Colon (tissue), 2 donors: ENCODE data around the gene ASCL2.
"Not testable (repeated sequence)": the region's sequence is repeated elsewhere in the genome, so short reads cannot be mapped to it uniquely, and the experiment has no call there.

Source experiments
- FAIRE-seq: peaks from 2 replicates; lab custom pipeline; 2012; peaks lifted over from hg19 to GRCh38; lab: Jason Lieb, UNC
- donor health status: control.
- donor health status: control.

The ASCL2 gene

DNA sequence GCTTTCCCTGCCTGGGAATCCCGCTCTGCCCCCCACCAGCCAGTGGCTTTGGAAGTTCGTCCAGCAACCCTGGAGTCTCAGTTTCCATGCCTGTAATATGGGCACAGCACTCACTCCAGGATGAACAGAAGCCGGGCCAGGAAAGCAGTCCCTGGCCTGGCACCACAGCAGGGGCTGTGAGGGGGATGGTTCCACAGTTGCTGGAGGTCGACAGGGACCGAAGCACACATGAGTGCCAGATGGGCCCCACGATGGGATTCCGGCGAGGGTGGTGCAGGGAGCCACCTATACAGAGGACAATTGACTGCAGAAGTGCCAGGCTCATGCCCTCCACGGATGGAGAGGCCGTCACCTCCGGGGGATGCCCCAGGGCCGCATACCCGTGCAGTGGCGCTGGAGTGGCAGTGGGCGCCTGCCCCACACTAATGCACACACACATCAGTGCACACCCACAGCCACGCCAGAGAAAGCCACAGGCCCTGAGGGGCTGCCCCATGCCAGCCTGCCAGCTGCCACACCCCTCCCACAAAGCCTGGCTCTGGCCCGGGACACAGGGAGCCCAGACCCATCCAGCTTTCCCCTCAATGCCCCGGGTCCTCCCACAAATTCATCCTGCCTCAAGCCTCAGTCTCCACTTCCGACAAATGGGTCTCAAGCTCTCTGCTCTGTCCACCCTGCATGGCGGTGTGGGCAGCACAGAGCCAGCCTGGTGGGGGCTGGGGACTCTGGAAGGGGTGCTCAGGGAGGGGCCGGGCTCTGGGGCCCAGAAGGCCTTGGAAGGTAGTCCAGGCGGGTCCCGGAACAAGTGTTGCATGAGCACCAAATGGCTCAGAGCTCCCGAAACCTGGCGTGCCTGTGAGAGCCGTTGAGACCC is 9.7 kb downstream of the ASCL2 start:
- no peak for FAIRE-seq

DNA sequence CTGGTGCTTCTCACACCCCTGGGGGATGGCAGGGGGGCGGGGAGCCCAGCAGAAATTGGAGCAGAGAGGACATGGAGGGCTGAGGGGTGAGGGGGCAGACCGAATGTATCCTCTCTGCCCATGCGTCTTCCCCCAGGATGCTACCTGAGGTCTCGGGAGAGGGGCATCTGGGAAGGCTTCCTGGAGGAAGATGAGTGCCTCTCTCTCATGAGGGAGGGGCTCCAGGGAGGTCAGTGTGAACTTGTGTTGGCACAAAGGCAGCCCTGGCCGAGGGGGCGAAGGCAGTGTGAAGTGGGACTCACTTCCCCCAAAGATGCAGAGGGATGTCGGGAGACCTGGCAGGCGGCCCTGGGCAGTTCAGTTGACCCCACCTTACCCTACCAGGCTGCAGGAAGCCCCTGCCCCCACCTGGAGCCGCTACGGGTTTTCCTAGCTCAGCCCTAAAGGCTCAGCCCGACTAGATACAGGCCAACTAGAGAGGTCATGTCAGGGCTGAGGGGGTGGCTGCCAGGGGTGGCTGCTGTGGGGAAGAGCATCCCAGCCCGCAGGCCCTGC is 10.4 kb downstream of the ASCL2 start:
- FAIRE-seq, result no peak

DNA sequence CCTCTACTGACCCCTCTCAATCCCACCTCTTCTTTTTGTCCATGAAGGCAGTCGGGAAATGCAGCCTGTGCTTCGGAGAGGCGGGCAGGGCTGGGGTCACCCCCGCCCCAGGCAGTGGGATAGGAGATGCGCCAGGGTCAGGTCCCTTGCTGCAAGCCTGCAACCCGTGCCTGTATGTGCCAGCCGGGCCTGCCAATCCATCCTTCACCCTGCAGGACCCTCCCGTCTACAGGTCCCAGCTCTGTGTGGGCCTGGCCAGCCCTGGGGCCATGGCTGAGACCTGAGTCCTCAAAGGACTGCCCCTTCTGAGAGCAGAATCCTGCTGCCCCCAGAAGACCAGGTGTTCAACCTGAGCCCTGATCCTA is 10.9 kb downstream of the ASCL2 start:
- no peak for FAIRE-seq

DNA sequence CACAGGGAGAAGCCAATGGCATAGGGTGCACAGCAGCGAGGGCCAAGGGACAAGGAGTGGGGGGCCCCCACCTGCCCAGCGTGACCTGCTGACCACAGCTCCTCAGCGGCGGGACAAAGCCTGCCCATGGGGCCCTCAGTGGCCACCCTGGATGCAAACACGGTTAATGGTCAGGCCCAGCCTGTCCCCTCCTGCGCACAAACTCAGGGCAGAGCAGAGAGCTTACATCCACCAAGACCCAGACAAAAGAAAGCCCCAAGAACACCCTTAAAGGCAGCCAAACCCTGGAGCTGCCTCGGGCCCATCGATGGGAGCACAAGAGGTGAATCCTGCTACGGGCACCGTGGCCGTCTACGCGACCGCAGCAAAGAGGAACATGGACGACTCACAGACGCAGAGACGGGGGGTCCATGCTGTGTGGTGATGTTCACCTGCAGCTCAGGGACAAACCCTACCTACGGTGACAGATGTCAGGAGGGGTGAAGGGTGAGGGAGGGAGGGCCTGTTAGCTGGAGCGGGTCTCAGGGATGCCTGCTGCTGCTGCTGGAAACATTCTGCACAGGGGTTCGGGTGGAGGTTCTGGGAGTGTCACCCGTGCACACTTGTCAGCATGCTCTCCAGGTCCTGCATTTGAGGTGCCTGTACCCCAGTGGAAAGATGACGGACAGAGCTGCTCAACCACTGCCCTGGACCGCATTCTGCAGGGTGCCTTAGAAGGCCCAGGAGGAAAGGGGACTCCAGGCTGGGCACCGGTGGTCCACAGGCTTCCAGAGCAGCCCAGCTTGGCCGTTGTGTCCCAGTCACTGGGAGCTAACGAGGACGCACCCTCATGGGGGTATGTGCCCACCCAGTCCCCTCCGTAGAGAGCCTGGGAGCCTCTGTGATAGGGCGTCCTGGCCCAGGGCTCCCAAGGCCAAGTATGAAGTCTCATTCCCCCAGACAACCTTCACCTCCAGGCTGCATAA is 11.6 kb downstream of the ASCL2 start:
- FAIRE-seq, result no peak

DNA sequence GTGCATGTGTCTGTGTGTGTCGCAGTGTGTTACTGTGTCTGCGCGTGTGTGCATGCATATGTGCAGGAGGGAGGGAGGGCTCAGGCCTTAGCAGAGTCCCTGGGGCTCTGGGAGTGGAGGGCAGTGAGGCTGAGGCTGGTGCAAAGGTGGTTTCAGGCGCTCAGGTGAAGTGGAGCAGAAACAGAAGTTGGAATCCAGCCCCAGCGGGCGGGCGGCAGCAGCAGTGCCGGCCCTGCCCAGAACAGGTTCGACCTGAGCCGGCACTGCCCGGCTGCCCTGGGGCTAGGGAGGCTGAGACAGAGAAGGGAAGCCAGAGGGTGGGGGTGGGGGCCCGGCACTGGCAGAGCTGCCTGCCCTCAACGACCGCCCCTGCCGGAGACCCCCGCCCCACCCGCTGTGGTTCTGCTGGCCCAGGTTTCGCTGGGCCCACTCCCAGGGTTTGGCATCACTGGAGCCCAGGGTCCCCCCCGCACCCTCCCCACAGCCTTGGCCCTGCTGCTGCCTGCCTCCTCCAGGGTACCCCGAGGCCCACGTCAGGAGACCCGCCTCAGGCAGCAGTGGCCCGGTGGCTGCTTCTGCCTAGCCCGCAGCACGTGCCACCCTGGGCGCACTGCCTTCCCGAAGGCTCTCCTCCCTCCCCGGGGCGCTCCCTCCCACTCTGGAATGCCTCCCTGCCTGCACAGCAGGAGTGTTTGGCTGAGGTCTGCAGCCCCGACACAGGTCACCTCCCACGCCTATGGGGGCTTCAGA is 13.3 kb downstream of the ASCL2 start:
- no peak for FAIRE-seq

DNA sequence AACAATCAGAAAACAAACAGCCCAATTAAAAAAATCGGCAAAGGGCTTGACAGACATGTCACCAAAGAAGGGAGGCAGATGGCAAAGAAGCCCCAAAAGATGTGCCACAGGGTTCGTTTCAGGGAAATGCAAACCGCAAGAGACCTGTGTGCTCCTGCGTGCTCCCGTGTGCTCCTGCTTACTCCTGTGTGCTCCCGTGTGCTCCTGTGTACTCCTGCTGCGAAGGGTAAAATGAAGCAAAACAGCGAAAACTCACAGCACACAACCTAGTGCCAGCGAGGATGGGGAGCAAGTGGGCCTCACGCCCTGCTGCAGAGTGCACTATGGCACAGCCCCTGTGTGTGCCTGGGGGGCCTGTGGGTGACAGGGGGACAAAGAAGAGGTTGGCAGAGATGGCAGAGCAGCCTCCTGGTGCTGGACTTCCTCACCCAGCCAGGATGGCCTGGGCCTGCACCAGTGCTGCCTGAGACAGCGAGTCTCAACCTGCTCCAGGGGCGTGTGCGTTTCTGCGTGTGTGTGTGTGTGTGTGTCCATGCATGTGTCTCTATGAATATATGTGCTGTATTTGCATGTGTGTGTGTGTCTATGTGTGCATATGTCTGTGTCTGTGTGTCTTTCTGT is 14.0 kb downstream of the ASCL2 start:
- no peak for FAIRE-seq

DNA sequence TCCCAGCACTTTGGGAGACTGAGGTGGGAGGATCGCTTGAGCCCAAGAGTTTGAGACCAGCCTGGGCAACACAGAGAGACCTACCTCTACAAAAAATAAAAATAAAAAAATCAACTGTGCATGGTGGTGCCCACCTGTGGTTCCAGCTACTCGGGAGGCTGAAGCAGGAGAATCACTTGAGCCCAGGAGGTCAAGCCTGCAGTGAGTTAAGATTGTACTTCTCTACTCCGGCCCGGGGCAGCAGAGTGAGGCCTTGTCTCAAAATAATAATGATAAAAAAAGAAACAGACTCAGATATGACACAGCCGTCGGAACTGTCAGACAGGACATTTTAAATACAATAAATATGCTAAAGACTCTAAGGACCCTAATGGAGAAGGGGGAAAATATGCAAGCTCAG is 18.4 kb downstream of the ASCL2 start:
- FAIRE-seq, result no peak

DNA sequence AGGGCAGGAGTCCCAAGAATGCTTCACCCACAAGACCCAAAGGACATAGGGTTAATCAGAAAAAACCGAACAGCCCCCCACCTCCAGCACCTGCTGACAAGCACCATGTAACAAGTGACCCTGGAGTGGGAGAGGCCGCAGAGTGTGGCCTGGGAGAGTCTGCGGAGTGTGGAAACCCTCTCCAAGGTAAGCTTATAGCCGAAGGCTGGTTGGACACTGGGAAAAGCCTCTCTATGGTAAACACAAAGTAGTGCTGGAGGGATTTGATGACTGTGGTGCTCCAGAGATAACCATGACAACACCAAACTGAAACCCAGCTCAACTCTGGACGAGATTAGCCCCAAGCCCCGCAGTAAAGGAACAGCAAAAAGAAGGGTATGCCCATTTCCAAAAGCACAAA is 19.2 kb downstream of the ASCL2 start:
- FAIRE-seq, result no peak

DNA sequence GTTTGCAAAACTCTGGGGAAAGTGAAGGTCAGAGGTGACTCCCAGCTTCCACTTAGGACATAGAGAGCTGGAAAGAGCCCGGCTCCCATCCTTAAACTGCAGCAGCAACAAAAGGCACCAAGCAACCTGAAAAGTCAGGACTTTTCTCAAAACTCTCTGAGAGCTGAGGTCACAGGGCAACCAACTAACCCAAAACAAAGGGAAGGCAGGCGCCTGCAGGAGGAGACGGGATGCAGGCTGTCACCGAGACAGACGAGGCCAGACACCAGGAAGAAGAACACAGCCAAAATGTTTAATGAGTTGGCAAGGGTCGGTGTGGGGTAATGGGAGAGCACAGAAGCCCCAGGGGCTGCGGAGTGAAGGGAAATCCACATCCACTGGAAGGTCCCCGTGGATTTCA is 19.9 kb downstream of the ASCL2 start:
- no peak for FAIRE-seq

DNA sequence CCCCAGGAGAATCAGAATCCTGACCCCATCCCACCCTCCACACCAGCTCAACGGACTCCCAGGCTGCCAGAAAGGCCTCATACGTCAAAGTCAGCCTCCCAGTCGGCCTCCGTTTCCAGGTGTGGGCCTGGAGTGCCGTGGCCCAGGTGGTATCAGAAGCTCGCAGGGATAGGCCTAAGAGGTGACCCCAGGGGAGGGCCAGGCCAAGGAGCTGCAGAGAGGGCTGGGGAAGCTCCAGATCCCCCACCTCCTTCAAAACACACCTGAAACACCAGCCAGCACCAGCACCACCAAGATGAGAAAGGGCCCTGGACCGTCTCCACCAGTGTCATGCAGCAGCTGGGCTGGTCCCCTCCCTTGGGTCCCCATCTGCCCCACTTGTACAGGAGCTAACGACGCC is 20.3 kb downstream of the ASCL2 start:
- FAIRE-seq, result no peak

DNA sequence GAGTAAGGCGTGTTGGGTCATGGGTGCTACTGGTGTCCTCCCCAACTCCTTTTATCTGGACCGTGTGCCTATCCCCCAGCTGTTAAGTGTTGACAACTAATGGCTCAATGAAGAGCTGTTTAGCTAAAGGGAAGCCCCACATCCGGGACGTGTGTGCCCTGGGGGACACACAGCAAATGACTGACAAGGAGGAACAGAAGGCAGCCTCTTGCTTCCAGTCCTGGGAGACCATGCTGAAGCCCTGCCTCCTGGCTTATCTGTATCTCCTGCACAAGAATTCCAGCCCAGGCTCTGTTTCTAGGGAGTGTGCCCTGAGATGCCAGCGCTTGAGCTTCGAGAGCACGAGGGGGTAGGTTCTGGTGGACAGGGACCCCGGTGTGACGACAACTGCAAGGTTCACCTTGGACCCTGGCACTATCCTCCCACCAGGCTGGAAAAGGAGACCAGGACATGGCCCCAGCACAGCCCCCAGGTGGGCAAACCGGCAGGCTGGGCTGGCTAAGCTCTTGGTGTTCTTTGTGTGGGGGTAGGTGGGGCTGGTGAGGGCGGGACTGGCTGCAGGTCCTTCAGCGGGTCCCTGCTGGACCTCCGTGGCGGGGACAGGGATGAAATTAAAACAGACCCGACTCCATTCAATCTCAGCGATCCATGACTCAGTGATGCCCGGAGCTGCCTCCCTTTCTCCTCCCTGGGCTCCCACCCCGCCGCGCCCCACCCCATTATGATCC is 21.0 kb downstream of the ASCL2 start:
- no peak for FAIRE-seq

DNA sequence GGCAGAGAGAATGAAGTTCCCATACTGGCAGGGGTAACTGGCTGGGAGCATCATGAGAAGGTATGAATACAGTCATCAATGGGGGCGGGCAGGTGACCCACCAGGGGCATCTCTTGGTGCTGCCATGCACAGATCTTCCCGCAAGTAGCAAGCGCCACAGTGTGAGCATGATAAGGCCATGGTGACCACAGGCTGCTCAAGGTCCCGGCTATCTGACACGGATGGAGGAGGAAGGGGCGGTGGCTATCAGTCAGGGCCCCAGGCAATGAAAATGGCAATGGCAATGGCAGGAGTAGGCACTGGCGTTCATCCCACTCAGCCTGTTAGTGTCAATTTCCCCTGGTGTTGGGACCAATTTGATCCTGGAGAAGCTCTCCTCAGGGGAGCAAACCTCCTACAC is 21.6 kb downstream of the ASCL2 start:
- FAIRE-seq, result no peak

DNA sequence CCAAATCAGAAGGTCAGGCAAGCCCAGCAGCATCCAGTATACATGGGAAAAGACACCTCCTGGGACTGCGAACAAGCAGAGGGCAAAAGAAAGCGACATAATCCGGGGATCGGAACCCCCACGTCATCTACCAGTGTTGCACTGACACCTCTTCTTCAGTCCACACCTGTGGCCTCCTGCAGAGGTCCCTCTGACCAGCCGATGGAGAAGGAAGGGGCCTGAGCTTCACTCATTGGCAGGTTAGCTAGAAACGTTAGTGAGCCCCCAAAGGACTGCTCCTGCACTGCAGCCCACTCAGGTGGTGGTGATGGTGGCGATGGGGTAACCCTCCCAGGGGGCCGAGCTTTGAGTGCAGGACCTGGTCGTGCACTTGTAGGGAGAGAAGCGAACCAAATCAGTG is 22.1 kb downstream of the ASCL2 start:
- no peak for FAIRE-seq

DNA sequence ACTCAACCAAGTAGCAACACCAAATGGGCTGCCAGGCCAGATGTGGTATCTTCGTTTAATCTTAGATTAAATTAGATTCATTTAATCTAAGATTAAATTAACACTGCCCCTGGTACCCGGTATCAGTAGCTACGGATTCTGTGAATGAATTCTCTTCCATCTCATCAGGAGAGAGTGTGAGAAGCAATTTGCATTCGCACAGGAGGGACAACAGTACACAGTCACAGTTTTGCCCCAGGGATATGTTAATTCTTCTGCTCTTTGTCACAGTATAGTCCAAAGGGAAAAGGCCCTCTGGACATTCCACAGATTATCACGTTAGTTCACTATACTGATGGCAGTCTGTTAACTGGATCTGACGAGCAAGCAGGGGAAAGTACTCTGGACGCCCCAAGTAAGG is 22.9 kb downstream of the ASCL2 start:
- FAIRE-seq, result no peak

DNA sequence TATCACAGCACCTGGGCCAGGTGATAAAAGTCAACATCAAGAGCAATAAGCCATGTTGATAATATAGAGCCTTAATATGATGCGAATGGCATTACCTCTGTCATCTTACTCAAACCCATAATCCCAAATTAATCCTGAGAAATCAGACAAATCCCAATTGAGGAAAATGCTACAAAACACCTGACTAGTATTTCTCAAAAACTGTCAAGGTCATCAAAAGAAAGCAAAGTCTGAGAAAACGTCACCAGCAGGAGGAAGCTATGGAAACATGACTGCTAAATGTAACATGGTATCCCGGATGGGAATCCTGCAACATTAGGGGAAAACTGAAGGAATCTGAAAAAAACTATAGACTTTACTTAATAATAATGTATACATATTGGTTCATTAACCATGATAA is 29.6 kb downstream of the ASCL2 start:
- FAIRE-seq, result no peak

DNA sequence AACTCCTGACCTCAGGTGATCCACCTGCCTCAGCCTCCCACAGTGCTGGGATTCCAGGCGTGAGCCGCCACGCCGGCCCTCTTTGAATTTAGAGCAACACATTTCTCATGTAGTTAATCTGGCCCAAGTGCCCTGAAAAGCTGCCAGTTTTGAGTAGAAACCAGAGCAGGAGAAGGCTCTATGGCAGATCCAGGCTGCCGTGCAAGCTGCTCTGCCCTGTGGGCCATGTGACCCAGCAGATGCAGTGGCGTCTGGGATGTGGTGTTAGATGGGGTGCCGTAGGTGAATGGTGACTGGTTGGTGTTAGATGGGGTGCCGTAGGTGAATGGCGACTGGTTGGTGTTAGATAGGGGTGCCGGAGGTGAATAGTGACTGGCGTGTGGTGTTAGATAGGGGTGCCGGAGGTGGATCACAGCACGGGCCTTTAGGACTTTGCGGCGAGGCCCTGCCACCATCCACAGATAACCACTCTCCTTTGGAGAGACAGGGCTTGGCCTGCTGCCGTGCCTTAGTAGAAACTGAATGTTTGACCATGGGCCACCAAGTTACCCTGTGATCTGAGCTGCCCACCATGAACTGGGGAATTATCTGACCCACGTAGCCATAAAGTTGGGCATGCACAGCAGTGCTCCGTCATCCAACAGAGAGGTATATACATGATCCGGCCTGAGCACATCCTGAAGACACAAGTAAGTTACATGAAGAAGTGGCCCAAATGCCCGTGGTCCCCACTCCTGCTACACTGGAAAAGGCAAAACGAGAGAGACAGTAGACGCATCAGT is 32.7 kb downstream of the ASCL2 start:
- FAIRE-seq, result no peak

DNA sequence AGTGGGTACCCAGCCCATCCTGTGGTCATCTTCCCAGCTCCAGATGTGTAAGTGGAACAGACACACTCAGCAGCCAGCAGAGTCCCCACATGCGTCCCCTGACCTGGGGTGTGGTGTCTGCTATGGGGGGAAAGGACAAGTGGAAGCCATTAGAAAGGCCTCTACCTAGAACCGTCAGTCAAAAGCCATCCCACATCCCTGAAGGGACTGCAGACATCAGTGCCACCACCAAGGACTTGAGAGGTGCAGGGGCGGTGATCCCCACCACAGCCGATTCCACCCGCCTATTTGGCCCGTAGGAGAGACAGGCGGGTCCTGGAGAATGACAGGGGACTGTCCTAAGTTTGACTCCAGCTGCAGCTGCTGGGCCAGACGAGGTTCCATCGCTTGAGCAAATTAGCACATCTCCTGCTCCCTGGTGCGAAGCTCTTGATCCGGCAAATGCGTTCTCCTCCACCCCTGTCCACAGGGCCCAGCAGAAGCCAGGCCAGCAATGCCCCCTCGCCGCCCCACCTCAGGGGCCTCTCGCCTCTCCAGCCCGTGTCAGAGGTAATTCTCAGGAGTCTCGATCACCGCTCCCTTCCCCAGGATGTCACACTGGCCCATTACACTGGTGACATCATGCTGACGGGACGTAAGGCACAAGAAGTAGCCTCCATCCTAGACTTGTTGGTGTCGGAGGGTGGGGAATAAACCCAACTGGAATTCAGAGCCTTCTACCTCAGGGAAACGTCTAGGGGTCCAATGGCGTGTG is 33.8 kb downstream of the ASCL2 start:
- not testable (repeated sequence) for FAIRE-seq

DNA sequence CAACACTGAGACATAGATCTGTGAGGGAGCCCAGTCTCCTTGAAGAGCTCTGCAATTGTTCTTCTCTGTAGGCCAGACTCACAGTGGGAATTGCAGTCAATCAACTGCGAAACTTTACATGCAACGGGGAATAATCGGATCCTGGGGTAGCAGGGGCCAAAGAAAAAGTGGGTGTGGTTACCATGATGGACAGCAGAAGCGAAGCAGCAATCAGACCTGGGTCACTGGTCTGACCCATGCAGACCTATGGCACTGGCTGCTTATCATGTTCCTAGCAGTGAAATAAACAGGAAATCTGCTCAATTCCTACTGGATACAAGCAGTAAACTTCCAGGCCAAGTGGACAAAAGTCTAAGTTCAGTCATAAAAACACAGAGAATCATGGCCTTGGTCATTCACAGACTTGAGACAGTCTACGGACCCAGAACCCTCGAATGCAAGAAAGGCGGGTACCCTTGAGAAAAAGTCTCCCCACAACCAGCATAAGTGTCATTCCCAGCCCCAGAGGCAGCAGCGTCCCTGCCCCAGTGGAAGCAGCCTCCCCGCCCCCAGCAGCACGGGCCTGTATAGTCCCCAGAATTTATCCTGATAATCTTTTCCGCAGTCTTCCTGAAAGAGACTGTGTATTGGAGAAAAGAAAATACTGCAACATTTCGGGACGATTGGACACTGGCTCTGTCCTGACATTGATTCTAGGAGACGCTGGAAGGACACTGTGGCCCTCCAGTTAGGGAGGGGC is 34.6 kb downstream of the ASCL2 start:
- FAIRE-seq, result no peak

DNA sequence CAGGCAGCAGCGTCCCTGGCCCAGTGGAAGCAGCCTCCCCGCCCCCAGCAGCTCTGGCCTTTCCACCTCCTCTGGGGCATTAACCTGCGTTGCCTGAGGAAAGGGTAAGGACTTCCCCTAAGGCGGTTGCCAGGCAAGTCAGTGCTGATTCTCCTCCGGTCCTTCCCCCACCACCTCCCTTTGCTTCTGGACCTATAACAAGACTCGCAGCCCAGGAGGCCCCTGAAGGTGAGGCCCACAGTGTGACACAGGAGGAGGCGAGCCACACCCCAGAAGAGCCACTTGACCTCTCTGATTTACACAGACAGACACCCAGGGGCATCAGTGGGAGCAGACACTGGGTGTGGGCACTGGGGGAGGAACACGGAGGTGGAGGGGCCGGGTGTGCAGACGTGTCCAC is 35.4 kb downstream of the ASCL2 start:
- no peak for FAIRE-seq
